ENCODE results near the gene CAPN5. TPM values are rescaled to one million over a fixed set of nuclear protein-coding genes. Genes with fewer than 3 reads are reported as not detected.
A peak's percentile ranks its signal among the peaks of the same experiment; 100 is the strongest.
"Not testable (repeated sequence)": the region's sequence is repeated elsewhere in the genome, so short reads cannot be mapped to it uniquely, and the experiment has no call there.

CAPN5 gene
- polyA plus RNA-seq, 2 donors, result 26.6 to 27.8 TPM

- no peak overlapping the region for H3K4me3 ChIP-seq (ENCODE audit: low read depth in 1 of 2, low read length in 2 of 2)
- peaks cover 0 to 10% of the 10 kb centered on the region in 2 donors for H3K4me1 ChIP-seq (ENCODE audit: control insufficient read depth in 2 of 2, insufficient read depth in 2 of 2, low read length in 1 of 2)
- H3K27ac ChIP-seq (ENCODE audit: low read depth in 2 of 2, low read length in 1 of 2), result no peak overlapping the region
- peaks cover 0 to 8% of the 10 kb centered on the region in 2 donors for H3K27me3 ChIP-seq (ENCODE audit: control insufficient read depth in 1 of 2, insufficient read depth in 2 of 2, low read length in 2 of 2)
- 77 to 83% methylated on average over 30 to 37 of the region's 37 CpGs for WGBS, 2 donors
- peaks cover 0 to 4% of the 10 kb centered on the region in 2 donors for H3K36me3 ChIP-seq (ENCODE audit: control insufficient read depth in 2 of 2, insufficient read depth in 2 of 2, low read length in 1 of 2)
- H3K9me3 ChIP-seq (ENCODE audit: control insufficient read depth in 2 of 2, insufficient read depth in 1 of 2, low read depth in 1 of 2, low read length in 1 of 2), result peaks cover 0 to 11% of the 10 kb centered on the region in 2 donors
Measured at GRCh38 chr11:77040401-77040777, 26.4 kb upstream of the CAPN5 start.

DNA sequence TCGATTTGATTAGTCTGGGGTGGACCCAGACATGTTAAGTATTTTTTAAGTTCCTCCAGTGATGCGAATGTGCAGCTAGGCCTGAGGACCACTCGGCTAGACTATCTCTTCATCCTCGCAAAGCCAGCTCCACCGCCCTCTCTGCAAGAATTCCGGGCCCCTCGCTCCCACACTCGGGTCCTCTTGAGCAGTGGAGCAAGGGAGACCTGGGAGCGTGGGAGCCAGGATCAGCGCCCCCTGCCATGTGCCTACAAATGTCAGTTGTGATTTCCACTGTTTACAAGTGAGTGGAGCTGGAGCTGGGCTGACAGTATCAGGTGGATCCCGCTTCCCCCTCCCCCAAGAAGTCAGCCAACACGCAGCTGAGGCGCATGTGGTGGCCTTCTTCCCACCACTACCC, 25.9 kb upstream of the CAPN5 start:
- H3K4me3 ChIP-seq (ENCODE audit: low read depth in 1 of 2, low read length in 2 of 2), result no peak overlapping the region
- no peak overlapping the region for H3K27ac ChIP-seq (ENCODE audit: low read depth in 2 of 2, low read length in 1 of 2)
- peaks cover 0 to 4% of the 10 kb centered on the region in 2 donors for H3K36me3 ChIP-seq (ENCODE audit: control insufficient read depth in 2 of 2, insufficient read depth in 2 of 2, low read length in 1 of 2)
- peaks cover 0 to 11% of the 10 kb centered on the region in 2 donors for H3K9me3 ChIP-seq (ENCODE audit: control insufficient read depth in 2 of 2, insufficient read depth in 1 of 2, low read depth in 1 of 2, low read length in 1 of 2)
- peaks cover 0 to 8% of the 10 kb centered on the region in 2 donors for H3K27me3 ChIP-seq (ENCODE audit: control insufficient read depth in 1 of 2, insufficient read depth in 2 of 2, low read length in 2 of 2)
- 94 to 95% methylated on average over 13 of the region's 13 CpGs for WGBS, 2 donors
- H3K4me1 ChIP-seq (ENCODE audit: control insufficient read depth in 2 of 2, insufficient read depth in 2 of 2, low read length in 1 of 2), result peaks cover 0 to 10% of the 10 kb centered on the region in 2 donors

- Histone ChIP-seq H3K27ac (ENCODE audit: low read depth in 2 of 2, low read length in 1 of 2) (no peak overlapping the region), H3K9me3 (ENCODE audit: control insufficient read depth in 2 of 2, insufficient read depth in 1 of 2, low read depth in 1 of 2, low read length in 1 of 2) (peaks cover 0 to 11% of the 10 kb centered on the region in 2 donors), H3K4me1 (ENCODE audit: control insufficient read depth in 2 of 2, insufficient read depth in 2 of 2, low read length in 1 of 2) (peaks cover 0 to 10% of the 10 kb centered on the region in 2 donors), H3K27me3 (ENCODE audit: control insufficient read depth in 1 of 2, insufficient read depth in 2 of 2, low read length in 2 of 2) (peaks cover 0 to 8% of the 10 kb centered on the region in 2 donors), H3K4me3 (ENCODE audit: low read depth in 1 of 2, low read length in 2 of 2) (no peak overlapping the region), H3K36me3 (ENCODE audit: control insufficient read depth in 2 of 2, insufficient read depth in 2 of 2, low read length in 1 of 2) (peaks cover 0 to 4% of the 10 kb centered on the region in 2 donors)
- WGBS, 2 donors, result 86 to 89% methylated on average over 13 of the region's 13 CpGs
Measured at GRCh38 chr11:77042111-77042726, 24.6 kb upstream of the CAPN5 start.

GRCh38 chr11:77044356-77044755, 22.4 kb upstream of the CAPN5 start:
- Histone ChIP-seq H3K27me3 (ENCODE audit: control insufficient read depth in 1 of 2, insufficient read depth in 2 of 2, low read length in 2 of 2) (peaks cover 0 to 3% of the 10 kb centered on the region in 2 donors), H3K4me3 (ENCODE audit: low read depth in 1 of 2, low read length in 2 of 2) (no peak overlapping the region), H3K9me3 (ENCODE audit: control insufficient read depth in 2 of 2, insufficient read depth in 1 of 2, low read depth in 1 of 2, low read length in 1 of 2) (peaks cover 0 to 8% of the 10 kb centered on the region in 2 donors), H3K36me3 (ENCODE audit: control insufficient read depth in 2 of 2, insufficient read depth in 2 of 2, low read length in 1 of 2) (peaks cover 0 to 4% of the 10 kb centered on the region in 2 donors), H3K27ac (ENCODE audit: low read depth in 2 of 2, low read length in 1 of 2) (no peak overlapping the region), H3K4me1 (ENCODE audit: control insufficient read depth in 2 of 2, insufficient read depth in 2 of 2, low read length in 1 of 2) (peaks cover 0 to 7% of the 10 kb centered on the region in 2 donors)
- 74 to 79% methylated on average over 2 of the region's 2 CpGs for WGBS, 2 donors

DNA sequence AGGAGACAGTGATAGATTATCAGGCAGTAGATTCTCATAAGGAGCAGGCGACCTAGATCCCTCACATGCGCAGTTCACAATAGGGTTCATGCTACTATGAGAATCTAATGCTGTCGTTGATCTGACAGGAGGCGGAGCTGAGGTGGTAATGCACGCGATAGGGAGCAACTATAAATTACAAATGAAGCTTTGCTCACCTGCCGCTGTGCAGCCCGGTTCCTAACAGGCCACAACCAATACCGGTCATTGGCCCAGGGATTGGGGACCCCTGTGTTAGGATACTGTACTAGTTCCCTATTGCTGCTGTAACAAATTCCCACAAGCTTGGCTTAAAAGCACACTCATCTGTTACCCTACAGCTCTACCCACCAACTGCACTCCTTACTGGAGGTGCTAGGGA, 21.9 kb upstream of the CAPN5 start:
- no peak overlapping the region for H3K27ac ChIP-seq (ENCODE audit: low read depth in 2 of 2, low read length in 1 of 2)
- no peak overlapping the region for H3K4me3 ChIP-seq (ENCODE audit: low read depth in 1 of 2, low read length in 2 of 2)
- H3K27me3 ChIP-seq (ENCODE audit: control insufficient read depth in 1 of 2, insufficient read depth in 2 of 2, low read length in 2 of 2), result peaks cover 0 to 3% of the 10 kb centered on the region in 2 donors
- 96 to 97% methylated on average over 9 of the region's 9 CpGs for WGBS, 2 donors
- peaks cover 0 to 6% of the 10 kb centered on the region in 2 donors for H3K9me3 ChIP-seq (ENCODE audit: control insufficient read depth in 2 of 2, insufficient read depth in 1 of 2, low read depth in 1 of 2, low read length in 1 of 2)
- H3K4me1 ChIP-seq (ENCODE audit: control insufficient read depth in 2 of 2, insufficient read depth in 2 of 2, low read length in 1 of 2), result peaks cover 0 to 3% of the 10 kb centered on the region in 2 donors
- H3K36me3 ChIP-seq (ENCODE audit: control insufficient read depth in 2 of 2, insufficient read depth in 2 of 2, low read length in 1 of 2), result peaks cover 0 to 4% of the 10 kb centered on the region in 2 donors

DNA sequence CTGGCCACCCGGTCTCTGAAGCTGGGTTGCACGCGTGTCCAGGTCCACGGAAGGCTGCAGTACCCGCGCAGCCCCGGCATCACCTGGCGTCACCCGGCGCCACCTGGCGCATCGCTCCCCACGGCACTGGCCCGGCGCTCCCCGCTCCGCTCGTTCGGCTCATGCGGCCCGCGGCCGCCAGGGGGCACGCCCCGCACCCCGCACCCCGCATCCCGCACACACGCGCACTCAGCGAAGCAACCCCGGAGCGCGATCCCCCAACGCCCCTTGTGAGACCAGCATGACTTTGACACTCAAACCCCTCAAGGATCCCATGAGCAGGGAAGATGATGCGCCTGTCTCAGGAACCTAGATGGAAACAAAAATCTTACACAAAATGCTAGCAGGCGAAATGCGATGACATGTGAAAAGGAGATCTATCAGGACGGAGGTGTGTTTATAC, 20.7 kb upstream of the CAPN5 start:
- 4 to 6% methylated on average over 38 to 39 of the region's 39 CpGs for WGBS, 2 donors
- Histone ChIP-seq H3K4me1 (ENCODE audit: control insufficient read depth in 2 of 2, insufficient read depth in 2 of 2, low read length in 1 of 2) (no peaks in the 10 kb centered on the region), H3K36me3 (ENCODE audit: control insufficient read depth in 2 of 2, insufficient read depth in 2 of 2, low read length in 1 of 2) (peaks cover 0 to 4% of the 10 kb centered on the region in 2 donors), H3K9me3 (ENCODE audit: control insufficient read depth in 2 of 2, insufficient read depth in 1 of 2, low read depth in 1 of 2, low read length in 1 of 2) (no peaks in the 10 kb centered on the region), H3K27me3 (ENCODE audit: control insufficient read depth in 1 of 2, insufficient read depth in 2 of 2, low read length in 2 of 2) (no peaks in the 10 kb centered on the region), H3K4me3 (ENCODE audit: low read depth in 1 of 2, low read length in 2 of 2) (peak overlapping the region in 1 of 2 donors; percentile 16), H3K27ac (ENCODE audit: low read depth in 2 of 2, low read length in 1 of 2) (no peak overlapping the region)

- no peaks in the 10 kb centered on the region for H3K4me1 ChIP-seq (ENCODE audit: control insufficient read depth in 2 of 2, insufficient read depth in 2 of 2, low read length in 1 of 2)
- peak overlapping the region in 1 of 2 donors; percentile 58 for H3K27ac ChIP-seq (ENCODE audit: low read depth in 2 of 2, low read length in 1 of 2)
- H3K36me3 ChIP-seq (ENCODE audit: control insufficient read depth in 2 of 2, insufficient read depth in 2 of 2, low read length in 1 of 2), result peaks cover 0 to 2% of the 10 kb centered on the region in 2 donors
- no peaks in the 10 kb centered on the region for H3K27me3 ChIP-seq (ENCODE audit: control insufficient read depth in 1 of 2, insufficient read depth in 2 of 2, low read length in 2 of 2)
- 4 to 9% methylated on average over 15 of the region's 15 CpGs for WGBS, 2 donors
- peak overlapping the region; percentile 25 to 49 for H3K4me3 ChIP-seq (ENCODE audit: low read depth in 1 of 2, low read length in 2 of 2)
- no peaks in the 10 kb centered on the region for H3K9me3 ChIP-seq (ENCODE audit: control insufficient read depth in 2 of 2, insufficient read depth in 1 of 2, low read depth in 1 of 2, low read length in 1 of 2)
Measured at GRCh38 chr11:77047007-77047927, 19.5 kb upstream of the CAPN5 start.

- H3K27ac ChIP-seq (ENCODE audit: low read depth in 2 of 2, low read length in 1 of 2), result not testable (repeated sequence)
- WGBS, 2 donors, result 72 to 74% methylated on average over 7 of the region's 7 CpGs
Measured at GRCh38 chr11:77047928-77048446, 18.8 kb upstream of the CAPN5 start.

GRCh38 chr11:77049026-77049425, 17.7 kb upstream of the CAPN5 start:
- WGBS, 2 donors, result 69 to 76% methylated on average over 6 of the region's 6 CpGs
- H3K9me3 ChIP-seq (ENCODE audit: control insufficient read depth in 2 of 2, insufficient read depth in 1 of 2, low read depth in 1 of 2, low read length in 1 of 2), result peaks cover 0 to 3% of the 10 kb centered on the region in 2 donors
- no peak overlapping the region for H3K27ac ChIP-seq (ENCODE audit: low read depth in 2 of 2, low read length in 1 of 2)
- H3K4me3 ChIP-seq (ENCODE audit: low read depth in 1 of 2, low read length in 2 of 2), result no peak overlapping the region
- no peaks in the 10 kb centered on the region for H3K27me3 ChIP-seq (ENCODE audit: control insufficient read depth in 1 of 2, insufficient read depth in 2 of 2, low read length in 2 of 2)
- H3K36me3 ChIP-seq (ENCODE audit: control insufficient read depth in 2 of 2, insufficient read depth in 2 of 2, low read length in 1 of 2), result no peaks in the 10 kb centered on the region
- H3K4me1 ChIP-seq (ENCODE audit: control insufficient read depth in 2 of 2, insufficient read depth in 2 of 2, low read length in 1 of 2), result no peaks in the 10 kb centered on the region

More at GRCh38 chr11:77047928-77048446, 18.8 kb upstream of the CAPN5 start:
- not testable (repeated sequence) for H3K4me3 ChIP-seq (ENCODE audit: low read depth in 1 of 2, low read length in 2 of 2); H3K4me1 ChIP-seq (ENCODE audit: control insufficient read depth in 2 of 2, insufficient read depth in 2 of 2, low read length in 1 of 2); H3K27me3 ChIP-seq (ENCODE audit: control insufficient read depth in 1 of 2, insufficient read depth in 2 of 2, low read length in 2 of 2); H3K36me3 ChIP-seq (ENCODE audit: control insufficient read depth in 2 of 2, insufficient read depth in 2 of 2, low read length in 1 of 2); H3K9me3 ChIP-seq (ENCODE audit: control insufficient read depth in 2 of 2, insufficient read depth in 1 of 2, low read depth in 1 of 2, low read length in 1 of 2)
